Chondrocyte (in vitro differentiated cells): Measurements from ENCODE around the gene NCBP3. TPM values are rescaled to one million over a fixed set of nuclear protein-coding genes. Genes with fewer than 3 reads are reported as not detected.
"Not testable (repeated sequence)": the region's sequence is repeated elsewhere in the genome, so short reads cannot be mapped to it uniquely, and the experiment has no call there.

ENCODE experiments used
- DNase-seq: peaks from one replicate; pipeline ENCODE4 v3.0.0; 2021; ENCODE audit warnings: mixed read lengths, low spot score
- H3K27ac Mint-ChIP-seq: one replicate; pipeline ENCODE4 v1.8.0; 2021; ENCODE audit warnings: mild to moderate bottlenecking, moderate library complexity, mixed read lengths; ENCODE audit not compliant: unreplicated experiment
- H3K27me3 Mint-ChIP-seq: 2 replicates; pipeline ENCODE4 v1.8.0; 2021; ENCODE audit warnings: low read depth, mixed read lengths
- H3K36me3 Mint-ChIP-seq: 2 replicates; pipeline ENCODE4 v1.8.0; 2021; ENCODE audit warnings: low read depth, mixed read lengths
- H3K4me1 Mint-ChIP-seq: 2 replicates; pipeline ENCODE4 v1.8.0; 2021; ENCODE audit warnings: low read depth, mild to moderate bottlenecking, mixed read lengths
- H3K4me3 Mint-ChIP-seq: one replicate; pipeline ENCODE4 v1.8.0; 2021; ENCODE audit warnings: mild to moderate bottlenecking, moderate library complexity, mixed read lengths; ENCODE audit not compliant: unreplicated experiment
- H3K9me3 Mint-ChIP-seq: 2 replicates; pipeline ENCODE4 v1.8.0; 2021; ENCODE audit warnings: low read depth, mixed read lengths
- CTCF ChIP-seq: fragments of 200-600 bp; sonication (generic); IDR thresholded peaks from 2 replicates; pipeline ENCODE4 v1.5.0; 2021; ENCODE audit warnings: antibody characterized with exemption, mild to moderate bottlenecking, moderate library complexity
- total RNA-seq: library from RNA; stranded (reverse); gene quantifications from 3 replicates; pipeline ENCODE4 v1.2.1, GENCODE V29; 2021

NCBP3 gene
- total RNA-seq, 1 donor from 2014 or later, result 33.7 TPM

DNA sequence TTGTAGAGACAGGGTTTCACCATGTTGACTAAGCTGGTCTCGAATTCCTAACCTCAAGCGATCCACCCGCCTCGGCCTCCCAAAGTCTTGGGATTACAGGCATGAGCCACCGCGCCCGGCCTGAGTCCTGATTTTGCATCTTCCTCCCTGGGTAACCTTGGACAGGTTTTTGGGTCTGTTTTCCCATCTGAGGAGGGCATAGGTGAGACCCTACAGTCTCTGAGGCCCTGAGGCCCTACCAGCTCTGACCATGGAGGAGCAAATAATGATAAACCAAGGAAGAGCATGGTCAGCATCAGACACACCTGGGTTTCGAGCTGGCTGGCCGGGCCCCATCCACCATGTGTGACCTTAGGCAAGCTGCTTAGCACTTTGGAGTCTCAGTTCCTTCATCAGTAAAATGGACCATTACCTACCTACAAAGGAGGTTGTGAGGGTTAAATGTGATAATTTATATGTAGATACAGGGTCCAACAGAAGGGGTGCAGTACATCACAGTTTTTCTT is 1.2 kb upstream of the NCBP3 start:
- peaks cover 3% of the 10 kb centered on the region for H3K36me3 Mint-ChIP-seq
- no peak overlapping the region for H3K27ac Mint-ChIP-seq
- H3K4me3 Mint-ChIP-seq, result peak overlapping the region; percentile 35
- H3K27me3 Mint-ChIP-seq, result peaks cover 6% of the 10 kb centered on the region
- no peak for DNase-seq
- no peak for TF ChIP-seq CTCF
- H3K9me3 Mint-ChIP-seq, result no peaks in the 10 kb centered on the region
- H3K4me1 Mint-ChIP-seq, result peaks cover 18% of the 10 kb centered on the region

GRCh38 chr17:3846437-3847164 is 555 bp upstream of the NCBP3 start:
- Mint-ChIP-seq H3K36me3 (peaks cover 3% of the 10 kb centered on the region), H3K4me1 (peaks cover 18% of the 10 kb centered on the region), H3K4me3 (peak overlapping the region; percentile 55), H3K27me3 (peaks cover 6% of the 10 kb centered on the region), H3K9me3 (no peaks in the 10 kb centered on the region), H3K27ac (no peak overlapping the region)
- no peak for DNase-seq
- TF ChIP-seq CTCF, result no peak

DNA sequence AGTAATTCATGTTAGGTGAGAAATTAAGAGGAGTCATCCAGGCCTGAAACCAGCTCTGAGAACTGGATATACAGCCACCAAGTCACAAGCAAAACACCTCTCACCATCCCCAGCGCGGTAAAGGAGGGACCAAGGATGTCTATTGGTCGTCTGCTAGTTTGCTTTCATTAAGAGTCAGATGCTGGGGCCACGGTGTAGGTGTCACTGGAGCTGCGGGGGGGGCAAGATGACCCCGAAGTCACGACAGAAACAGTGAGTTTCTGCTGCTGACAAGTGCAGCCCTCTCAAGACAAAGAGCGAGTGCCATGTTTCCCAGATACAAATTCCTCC is 790 bp downstream of the NCBP3 start:
- TF ChIP-seq CTCF, result no peak
- Mint-ChIP-seq H3K9me3 (no peaks in the 10 kb centered on the region), H3K27ac (peak overlapping the region; percentile 91), H3K36me3 (peaks cover 10% of the 10 kb centered on the region), H3K4me1 (peaks cover 18% of the 10 kb centered on the region), H3K27me3 (peaks cover 2% of the 10 kb centered on the region), H3K4me3 (peak overlapping the region; percentile 93)
- no peak for DNase-seq

- H3K9me3 Mint-ChIP-seq, H3K27ac Mint-ChIP-seq, H3K27me3 Mint-ChIP-seq, DNase-seq: not testable (repeated sequence)
- peaks cover 14% of the 10 kb centered on the region for H3K36me3 Mint-ChIP-seq
- peaks cover 18% of the 10 kb centered on the region for H3K4me1 Mint-ChIP-seq
- H3K4me3 Mint-ChIP-seq, result peak overlapping the region; percentile 93
Measured at GRCh38 chr17:3844556-3844955, 1.5 kb downstream of the NCBP3 start.

GRCh38 chr17:3843935-3844516 is 2.0 kb downstream of the NCBP3 start:
- Mint-ChIP-seq H3K27me3 (no peaks in the 10 kb centered on the region), H3K4me1 (peaks cover 18% of the 10 kb centered on the region), H3K9me3 (no peaks in the 10 kb centered on the region), H3K4me3 (peak overlapping the region; percentile 6), H3K36me3 (peaks cover 16% of the 10 kb centered on the region), H3K27ac (no peak overlapping the region)
- DNase-seq, result no peak
- peak; percentile 76 for TF ChIP-seq CTCF
